Skeletal muscle tissue (tissue), 2 donors: ENCODE measurements around the gene CCND3. TPM values are rescaled to one million over a fixed set of nuclear protein-coding genes. Genes with fewer than 3 reads are reported as not detected.

Experiments used
- small RNA-seq: library from RNA; depleted of rRNA; stranded (forward); fragments of <200 nt; gene quantifications from one replicate; pipeline ENCODE3, GENCODE V24; 2014
- total RNA-seq: library from RNA; depleted of rRNA; stranded (reverse); fragments of >200 nt; gene quantifications from one replicate; pipeline ENCODE4 v1.2.3, GENCODE V29; 2014

Gene CCND3
- total RNA-seq, 1 donor from 2014 or later: 21.9 TPM

Small RNAs within 50 kb of the gene (small RNA-seq; reads per million reads assigned to genes)
- gene RF00019: not detected

Other genes with a start within 250 kb of the CCND3 start
- gene TFEB, start 206.2 kb downstream of the CCND3 start, total RNA-seq: 7.8 TPM
- gene PGC, start 194.4 kb downstream of the CCND3 start, total RNA-seq: 0.52 TPM
- gene FRS3, start 161.9 kb downstream of the CCND3 start, total RNA-seq: 1.6 TPM
- gene PRICKLE4, start 161.0 kb downstream of the CCND3 start, total RNA-seq: 2.6 TPM
- gene TOMM6, start 154.1 kb downstream of the CCND3 start, total RNA-seq: 92.4 TPM
- 1.6 TPM for gene USP49, start 46.4 kb downstream of the CCND3 start, total RNA-seq
- gene MED20, start 20.7 kb downstream of the CCND3 start, total RNA-seq: 17.2 TPM
- gene BYSL, start 20.3 kb downstream of the CCND3 start, total RNA-seq: 21.9 TPM
- 17.2 TPM for gene TAF8, start 108.7 kb upstream of the CCND3 start, total RNA-seq
- gene C6orf132, start 200.8 kb upstream of the CCND3 start, total RNA-seq: under 0.01 TPM
- not detected for gene GUCA1A, start 231.6 kb upstream of the CCND3 start, total RNA-seq